H9 (cell line): ENCODE measurements around the gene MYEF2. TPM values are rescaled to one million over a fixed set of nuclear protein-coding genes. Genes with fewer than 3 reads are reported as not detected.

Experiments used
- DNase-seq: peaks from one replicate; pipeline ENCODE4 v3.0.0-alpha.2; 2017
- H2AFZ ChIP-seq: one replicate; pipeline ENCODE4 v1.6.1; 2013; ENCODE audit warnings: mild to moderate bottlenecking, low read length, control low read depth, moderate library complexity
- H2AK5ac ChIP-seq: 2 replicates; pipeline ENCODE4 v1.6.1; 2013; ENCODE audit warnings: low read length, control low read depth, mixed read lengths; ENCODE audit not compliant: insufficient read length
- H2BK120ac ChIP-seq: one replicate; pipeline ENCODE4 v1.6.1; 2013; ENCODE audit warnings: low read depth, mild to moderate bottlenecking, low read length, control low read depth, inconsistent platforms; ENCODE audit not compliant: poor library complexity, severe bottlenecking
- H2BK12ac ChIP-seq: 2 replicates; pipeline ENCODE4 v1.6.1; 2013; ENCODE audit warnings: low read length, control low read depth, mixed read lengths, low read depth; ENCODE audit not compliant: insufficient read length
- H2BK15ac ChIP-seq: 2 replicates; pipeline ENCODE4 v1.6.1; 2013; ENCODE audit warnings: low read depth, low read length, control low read depth
- H2BK20ac ChIP-seq: one replicate; pipeline ENCODE4 v1.6.1; 2013; ENCODE audit warnings: low read depth, mild to moderate bottlenecking, low read length, control low read depth, inconsistent platforms; ENCODE audit not compliant: poor library complexity, severe bottlenecking
- H2BK5ac ChIP-seq: 2 replicates; pipeline ENCODE4 v1.6.1; 2013; ENCODE audit warnings: low read length, control low read depth, mixed read lengths; ENCODE audit not compliant: insufficient read length
- H3K14ac ChIP-seq: 2 replicates; pipeline ENCODE4 v1.6.1; 2013; ENCODE audit warnings: low read length, control low read depth; ENCODE audit not compliant: insufficient read depth
- H3K18ac ChIP-seq: 2 replicates; pipeline ENCODE4 v1.6.1; 2013; ENCODE audit warnings: low read depth, mild to moderate bottlenecking, mixed read lengths, low read length, control low read depth; ENCODE audit not compliant: insufficient read length
- H3K23ac ChIP-seq: 2 replicates; pipeline ENCODE4 v1.6.1; 2013; ENCODE audit warnings: low read length, control low read depth, mixed read lengths, low read depth; ENCODE audit not compliant: insufficient read length
- H3K23me2 ChIP-seq: 2 replicates; pipeline ENCODE4 v1.6.1; 2013; ENCODE audit warnings: low read depth, mild to moderate bottlenecking, mixed read lengths, low read length, control low read depth; ENCODE audit not compliant: insufficient read length, poor library complexity, severe bottlenecking
- H3K27ac ChIP-seq: 2 replicates; pipeline ENCODE4 v1.5.1; 2013; ENCODE audit warnings: low read length, control low read depth, mixed read lengths, low read depth; ENCODE audit not compliant: insufficient read length
- H3K27me3 ChIP-seq: 2 replicates; pipeline ENCODE4 v1.6.1; 2013; ENCODE audit warnings: low read length, control low read depth, inconsistent platforms; ENCODE audit not compliant: insufficient read depth
- H3K4ac ChIP-seq: 2 replicates; pipeline ENCODE4 v1.6.1; 2013; ENCODE audit warnings: low read depth, mild to moderate bottlenecking, control low read depth, inconsistent platforms, low read length, moderate library complexity
- H3K4me1 ChIP-seq: 2 replicates; pipeline ENCODE4 v1.6.1; 2013; ENCODE audit warnings: low read length, control low read depth, inconsistent platforms; ENCODE audit not compliant: insufficient read depth
- H3K4me2 ChIP-seq: 2 replicates; pipeline ENCODE4 v1.6.1; 2013; ENCODE audit warnings: low read length, control low read depth, mixed read lengths; ENCODE audit not compliant: insufficient read length, insufficient read depth
- H3K56ac ChIP-seq: 2 replicates; pipeline ENCODE4 v1.6.1; 2013; ENCODE audit warnings: low read depth, mild to moderate bottlenecking, mixed read lengths, low read length, control low read depth; ENCODE audit not compliant: insufficient read length
- H3K79me1 ChIP-seq: 2 replicates; pipeline ENCODE4 v1.6.1; 2013; ENCODE audit warnings: low read depth, mild to moderate bottlenecking, moderate library complexity, low read length, control low read depth, inconsistent platforms; ENCODE audit not compliant: insufficient read depth, poor library complexity, severe bottlenecking
- H3K79me2 ChIP-seq: 2 replicates; pipeline ENCODE4 v1.6.1; 2013; ENCODE audit warnings: low read length, control low read depth, inconsistent platforms; ENCODE audit not compliant: insufficient read depth
- H3K9ac ChIP-seq: 2 replicates; pipeline ENCODE4 v1.6.1; 2013; ENCODE audit warnings: low read length, control low read depth, mixed read lengths; ENCODE audit not compliant: insufficient read length; ENCODE audit errors: extremely low read depth
- H3K9me3 ChIP-seq: one replicate; pipeline ENCODE4 v1.6.1; 2013; ENCODE audit warnings: low read depth, low read length, inconsistent platforms; ENCODE audit not compliant: control insufficient read depth
- H3T11ph ChIP-seq: one replicate; pipeline ENCODE4 v1.6.1; 2013; ENCODE audit warnings: mild to moderate bottlenecking, low read length, control low read depth, inconsistent platforms
- H4K20me1 ChIP-seq: one replicate; pipeline ENCODE4 v1.6.1; 2013; ENCODE audit not compliant: control insufficient read depth, insufficient read length, insufficient read depth
- H4K5ac ChIP-seq: 2 replicates; pipeline ENCODE4 v1.6.1; 2013; ENCODE audit warnings: low read depth, mild to moderate bottlenecking, mixed read lengths, low read length, control low read depth; ENCODE audit not compliant: insufficient read length
- H4K8ac ChIP-seq: replicated peaks from 2 replicates; pipeline ENCODE4 v1.6.1; 2013; ENCODE audit warnings: low read length, control low read depth, mixed read lengths, low read depth; ENCODE audit not compliant: insufficient read length
- H4K91ac ChIP-seq: 2 replicates; pipeline ENCODE4 v1.6.1; 2013; ENCODE audit warnings: low read depth, mild to moderate bottlenecking, moderate library complexity, mixed read lengths, low read length, control low read depth; ENCODE audit not compliant: insufficient read length
- H3K27ac Mint-ChIP-seq, 3 experiments: 2 replicates in 2 of 3; 3 replicates in 1 of 3; pipeline ENCODE4 v1.8.0; 2020 to 2021; ENCODE audit warnings: mixed read lengths in 3 of 3, mild to moderate bottlenecking in 1 of 3, moderate library complexity in 1 of 3
- H3K27me3 Mint-ChIP-seq: 2 replicates; pipeline ENCODE4 v1.8.0; 2021; ENCODE audit warnings: low read depth, mild to moderate bottlenecking, moderate library complexity, mixed read lengths
- H3K36me3 Mint-ChIP-seq, 3 experiments: 2 replicates in 2 of 3; 3 replicates in 1 of 3; pipeline ENCODE4 v1.8.0; 2020 to 2021; ENCODE audit warnings: low read depth in 3 of 3, mixed read lengths in 3 of 3; ENCODE audit not compliant: insufficient read depth in 1 of 3
- H3K4me1 Mint-ChIP-seq, 2 experiments: 2 replicates each; pipeline ENCODE4 v1.8.0; 2020; ENCODE audit warnings: mixed read lengths in 2 of 2
- H3K4me3 Mint-ChIP-seq, 2 experiments: 2 replicates in 1 of 2; 3 replicates in 1 of 2; pipeline ENCODE4 v1.8.0; 2020 to 2021; ENCODE audit warnings: mild to moderate bottlenecking in 2 of 2, mixed read lengths in 2 of 2, moderate library complexity in 1 of 2
- H3K9me3 Mint-ChIP-seq, 2 experiments: 2 replicates in 1 of 2; 3 replicates in 1 of 2; pipeline ENCODE4 v1.8.0; 2020; ENCODE audit warnings: mild to moderate bottlenecking in 2 of 2, mixed read lengths in 2 of 2, moderate library complexity in 1 of 2
- WGBS: extraction: QIAGEN DNeasy Blood & Tissue Kit; methylation state at CpG from one replicate; pipeline ENCODE4 v1.1.7; 2013; ENCODE audit warnings: missing lambda C conversion rate, low lambda C conversion rate, mixed read lengths; ENCODE audit not compliant: insufficient read length; ENCODE audit errors: extremely low coverage; 5-methylcytosine and 5-hydroxymethylcytosine counted together
- total RNA-seq: library from RNA; stranded (reverse); gene quantifications from 2 replicates; pipeline ENCODE4 v1.2.1, GENCODE V29; 2021
- TF ChIP-seq, protein P1 (sequence below): fragments of 200-600 bp; sonication (generic); conservative IDR thresholded peaks from 3 replicates; pipeline ENCODE4 v1.8.0; 2021; ENCODE audit warnings: antibody characterized with exemption, mild to moderate bottlenecking

Gene MYEF2
- total RNA-seq, 1 experiment from 2014 or later, result 85.2 TPM

DNA sequence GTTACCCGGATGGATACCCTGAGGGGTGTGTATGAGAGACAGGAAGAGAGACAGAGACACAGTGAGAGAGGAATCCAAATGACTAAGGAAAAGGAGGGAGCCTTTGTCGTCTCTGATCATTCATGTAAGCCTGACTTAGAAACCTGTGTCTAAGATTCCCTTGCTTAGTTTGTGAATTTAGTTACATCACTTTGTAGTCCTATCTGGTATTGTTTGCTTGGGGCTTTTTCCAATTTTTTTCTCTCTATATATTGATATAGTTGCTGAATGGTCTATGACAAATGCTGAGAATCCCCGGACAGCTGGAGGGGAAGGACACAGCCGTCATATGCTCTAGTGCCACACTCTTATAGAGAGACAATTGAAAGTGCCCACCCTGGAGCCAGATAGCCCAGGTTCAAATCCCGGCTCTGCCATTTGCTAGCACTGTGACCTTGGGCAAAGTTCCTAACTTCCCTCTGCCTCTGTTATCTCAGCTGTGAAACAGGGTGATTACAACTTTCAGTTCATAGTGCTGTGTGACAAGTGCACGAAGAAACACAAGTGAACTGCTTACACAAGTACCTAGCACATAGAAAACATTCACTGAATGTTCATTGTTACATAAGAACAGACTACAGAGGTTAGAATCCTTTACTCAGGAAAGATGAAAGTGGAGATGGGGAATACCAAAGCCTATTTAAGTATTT, 51.3 kb downstream of the MYEF2 start:
- H3K23ac ChIP-seq, result no peak overlapping the region
- no peak overlapping the region for H4K5ac ChIP-seq
- H3K9me3 ChIP-seq, result no peaks in the 10 kb centered on the region
- H3K4me3 Mint-ChIP-seq, result no peak overlapping the region
- no CpG with 5 or more reads among the region's 6 CpGs for WGBS
- H3K36me3 Mint-ChIP-seq, result no peaks in the 10 kb centered on the region
- H2BK12ac ChIP-seq, result no peak overlapping the region
- H2AK5ac ChIP-seq, result no peak overlapping the region
- no peaks in the 10 kb centered on the region for H3K23me2 ChIP-seq
- no peak overlapping the region for H2BK5ac ChIP-seq
- no peak overlapping the region for H3K9ac ChIP-seq
- TF ChIP-seq, protein P1, sequence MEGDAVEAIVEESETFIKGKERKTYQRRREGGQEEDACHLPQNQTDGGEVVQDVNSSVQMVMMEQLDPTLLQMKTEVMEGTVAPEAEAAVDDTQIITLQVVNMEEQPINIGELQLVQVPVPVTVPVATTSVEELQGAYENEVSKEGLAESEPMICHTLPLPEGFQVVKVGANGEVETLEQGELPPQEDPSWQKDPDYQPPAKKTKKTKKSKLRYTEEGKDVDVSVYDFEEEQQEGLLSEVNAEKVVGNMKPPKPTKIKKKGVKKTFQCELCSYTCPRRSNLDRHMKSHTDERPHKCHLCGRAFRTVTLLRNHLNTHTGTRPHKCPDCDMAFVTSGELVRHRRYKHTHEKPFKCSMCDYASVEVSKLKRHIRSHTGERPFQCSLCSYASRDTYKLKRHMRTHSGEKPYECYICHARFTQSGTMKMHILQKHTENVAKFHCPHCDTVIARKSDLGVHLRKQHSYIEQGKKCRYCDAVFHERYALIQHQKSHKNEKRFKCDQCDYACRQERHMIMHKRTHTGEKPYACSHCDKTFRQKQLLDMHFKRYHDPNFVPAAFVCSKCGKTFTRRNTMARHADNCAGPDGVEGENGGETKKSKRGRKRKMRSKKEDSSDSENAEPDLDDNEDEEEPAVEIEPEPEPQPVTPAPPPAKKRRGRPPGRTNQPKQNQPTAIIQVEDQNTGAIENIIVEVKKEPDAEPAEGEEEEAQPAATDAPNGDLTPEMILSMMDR, result no peak
- no peak overlapping the region for H4K91ac ChIP-seq
- no peaks in the 10 kb centered on the region for H3K9me3 Mint-ChIP-seq
- no peak overlapping the region for H3K56ac ChIP-seq
- H3K18ac ChIP-seq, result no peak overlapping the region
- peak overlapping the region in 1 of 3 experiments; percentile 2; a peak in 1 of 7 replicates for H3K27ac Mint-ChIP-seq
- no peak overlapping the region for H2BK20ac ChIP-seq
- H2AFZ ChIP-seq, result no peak overlapping the region
- no peak for DNase-seq
- H3K79me1 ChIP-seq, result no peaks in the 10 kb centered on the region
- H3K4me1 Mint-ChIP-seq, result peaks cover 13 to 14% of the 10 kb centered on the region in 2 experiments
- no peak overlapping the region for H2BK15ac ChIP-seq
- H3K27me3 Mint-ChIP-seq, result no peaks in the 10 kb centered on the region
- no peak overlapping the region for H2BK120ac ChIP-seq
- H3K4me1 ChIP-seq, result peaks cover 3% of the 10 kb centered on the region; the same call in 1 of the 2 replicates
- H3T11ph ChIP-seq, result no peak overlapping the region
- no peak overlapping the region for H3K27ac ChIP-seq
- no peaks in the 10 kb centered on the region for H4K20me1 ChIP-seq
- no peaks in the 10 kb centered on the region for H3K27me3 ChIP-seq
- no peaks in the 10 kb centered on the region for H3K79me2 ChIP-seq
- no peak overlapping the region for H4K8ac ChIP-seq
- H3K14ac ChIP-seq, result no peak overlapping the region
- H3K4ac ChIP-seq, result no peak overlapping the region
- no peak overlapping the region for H3K4me2 ChIP-seq
